LNCAP (cell line): ENCODE results near the gene S100A7.
A peak's percentile ranks its signal among the peaks of the same experiment; 100 is the strongest.

Experiments used
- CTCF ChIP-seq: fragments of 450-650 bp; IDR thresholded peaks from 2 replicates; pipeline ENCODE4 v1.5.1; 2017; ENCODE audit warnings: mild to moderate bottlenecking

The S100A7 gene

GRCh38 chr1:153503766-153504165, 43.3 kb upstream of the S100A7 start:
- no peak for TF ChIP-seq CTCF

GRCh38 chr1:153498746-153499145, 38.3 kb upstream of the S100A7 start:
- TF ChIP-seq CTCF = no peak

- TF ChIP-seq CTCF = no peak
Measured at GRCh38 chr1:153495536-153495935, 35.1 kb upstream of the S100A7 start.

- peak; percentile 97 for TF ChIP-seq CTCF
Measured at GRCh38 chr1:153494976-153495535, 34.6 kb upstream of the S100A7 start.

- TF ChIP-seq CTCF = no peak
Measured at GRCh38 chr1:153493343-153493960, 33.0 kb upstream of the S100A7 start.

- no peak for TF ChIP-seq CTCF
Measured at GRCh38 chr1:153490272-153491051, 30.0 kb upstream of the S100A7 start.

- no peak for TF ChIP-seq CTCF
Measured at GRCh38 chr1:153488731-153489130, 28.3 kb upstream of the S100A7 start.
